ENCODE results near the gene OR52B2.

- TF ChIP-seq CTCF (conservative IDR thresholded peaks at IDR 0.05; ENCODE audit: low read length) (no peak), EZH2phosphoT487 (IDR thresholded peaks at IDR 0.05; ENCODE audit: borderline replicate concordance) (no peak)
These were observed 40.5 kb downstream of the OR52B2 start for GRCh38 chr11:6129635-6130034.
